HG03442 (cell line): Measurements from ENCODE around the gene FANCL.
A peak's percentile ranks its signal among the peaks of the same experiment; 100 is the strongest.
"Not testable (repeated sequence)": the region's sequence is repeated elsewhere in the genome, so short reads cannot be mapped to it uniquely, and the experiment has no call there.

Experiments
- ATAC-seq: cut with Tn5 transposase; IDR thresholded peaks from one replicate; pipeline ENCODE4 v1.9.1; 2021; ENCODE audit warnings: mild to moderate bottlenecking, moderate library complexity; ENCODE audit not compliant: unreplicated experiment

FANCL gene

GRCh38 chr2:58155160-58155778, 85.9 kb downstream of the FANCL start:
- no peak for ATAC-seq

GRCh38 chr2:58146707-58147106, 94.4 kb downstream of the FANCL start:
- ATAC-seq, result no peak

DNA sequence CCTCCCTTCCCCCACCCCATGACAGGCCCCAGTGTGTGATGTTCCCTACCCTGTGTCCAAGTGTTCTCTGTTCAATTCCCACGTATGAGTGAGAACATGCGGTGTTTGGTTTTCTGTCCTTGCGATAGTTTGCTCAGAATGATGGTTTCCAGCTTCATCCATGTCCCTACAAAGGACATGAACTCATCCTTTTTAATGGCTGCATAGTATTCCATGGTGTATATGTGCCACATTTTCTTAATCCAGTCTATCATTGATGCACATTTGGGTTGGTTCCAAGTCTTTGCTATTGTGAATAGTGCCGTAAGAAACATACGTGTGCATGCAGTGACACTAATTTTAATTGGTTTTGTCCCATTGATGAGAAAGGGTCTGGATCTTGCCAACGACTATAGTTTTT, 95.4 kb downstream of the FANCL start:
- ATAC-seq, result not testable (repeated sequence)

DNA sequence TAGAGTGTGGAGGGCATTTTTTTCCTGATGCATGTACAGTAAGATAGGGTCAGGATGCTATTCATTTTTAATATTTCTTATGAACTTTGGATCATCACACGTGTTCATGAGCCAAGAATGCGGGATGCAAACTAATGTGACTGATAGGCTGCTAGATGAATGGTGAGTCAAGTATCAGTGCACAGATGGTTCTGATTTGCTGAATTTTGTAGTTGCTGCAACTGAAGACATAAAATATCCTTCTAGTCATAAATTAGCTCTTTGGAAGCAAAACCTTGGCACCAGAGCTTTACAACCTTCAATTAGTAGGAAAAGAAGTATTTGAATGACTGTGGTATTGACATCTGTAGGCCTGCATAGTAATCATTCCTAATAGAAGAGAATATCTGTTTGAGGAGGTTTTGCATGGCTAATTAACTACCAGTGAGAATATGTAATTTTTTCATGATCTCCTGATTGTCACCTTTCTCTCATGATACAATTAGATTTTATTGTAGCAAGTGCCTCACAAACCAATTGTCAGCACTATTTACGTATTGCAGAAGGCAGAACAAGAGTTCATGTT, 100.5 kb downstream of the FANCL start:
- ATAC-seq, result no peak

- ATAC-seq, result no peak
Measured at GRCh38 chr2:58138396-58139030, 102.6 kb downstream of the FANCL start.

DNA sequence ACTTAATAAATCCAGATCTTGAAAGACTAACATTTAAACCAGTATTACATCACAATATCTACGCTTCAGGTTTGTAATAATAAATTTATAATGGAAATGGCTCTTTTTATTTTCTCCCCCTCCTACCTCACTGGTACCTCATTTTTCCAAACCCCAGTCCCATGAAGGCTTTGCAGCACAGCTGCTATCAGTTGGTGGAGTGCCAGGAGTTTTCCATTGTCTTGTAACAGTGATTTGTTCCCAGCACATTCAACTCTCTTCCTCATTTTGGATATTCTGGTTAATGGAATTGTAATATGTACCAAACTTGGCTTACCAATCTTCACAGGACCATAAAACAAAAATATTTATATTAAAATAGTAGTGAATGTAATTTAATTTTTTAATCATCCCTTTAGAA, 103.3 kb downstream of the FANCL start:
- no peak for ATAC-seq

DNA sequence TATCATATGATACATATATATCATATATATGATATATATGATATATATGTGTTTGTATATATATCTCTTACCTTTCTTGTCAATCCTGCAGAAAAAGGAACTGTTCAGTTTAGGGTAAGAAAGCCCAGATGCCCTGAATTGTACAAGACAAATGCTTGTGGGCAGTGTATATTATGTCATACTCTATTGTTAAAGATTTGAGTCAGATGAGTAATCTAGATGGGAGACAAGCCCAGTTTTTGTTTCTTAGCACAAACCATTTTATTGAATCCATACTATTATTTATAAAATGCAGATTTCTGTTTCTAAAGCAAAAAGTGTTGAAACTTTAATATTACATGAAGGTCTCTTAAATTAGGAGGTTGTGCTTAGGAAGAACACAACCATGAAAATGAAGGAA, 103.9 kb downstream of the FANCL start:
- ATAC-seq, result peak; percentile 68

GRCh38 chr2:58135861-58136260, 105.3 kb downstream of the FANCL start:
- ATAC-seq, result no peak

DNA sequence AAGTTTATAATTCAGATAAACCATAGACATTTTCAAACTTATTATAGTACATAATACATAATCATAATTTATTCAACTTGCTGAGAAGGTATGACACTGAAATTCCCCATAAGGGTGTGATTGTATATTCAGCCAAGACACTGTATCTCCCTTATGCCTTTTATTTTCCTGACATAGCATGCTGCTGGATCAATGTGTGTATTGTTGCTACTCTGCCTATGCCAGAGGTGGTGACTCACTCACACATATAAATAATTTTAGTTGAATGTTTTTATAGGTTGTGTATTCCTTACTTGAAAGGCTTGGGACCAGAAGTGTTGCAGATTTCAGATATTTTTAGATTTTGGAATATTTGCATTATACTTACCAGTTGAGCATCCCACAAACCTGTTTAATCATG, 107.7 kb downstream of the FANCL start:
- no peak for ATAC-seq

DNA sequence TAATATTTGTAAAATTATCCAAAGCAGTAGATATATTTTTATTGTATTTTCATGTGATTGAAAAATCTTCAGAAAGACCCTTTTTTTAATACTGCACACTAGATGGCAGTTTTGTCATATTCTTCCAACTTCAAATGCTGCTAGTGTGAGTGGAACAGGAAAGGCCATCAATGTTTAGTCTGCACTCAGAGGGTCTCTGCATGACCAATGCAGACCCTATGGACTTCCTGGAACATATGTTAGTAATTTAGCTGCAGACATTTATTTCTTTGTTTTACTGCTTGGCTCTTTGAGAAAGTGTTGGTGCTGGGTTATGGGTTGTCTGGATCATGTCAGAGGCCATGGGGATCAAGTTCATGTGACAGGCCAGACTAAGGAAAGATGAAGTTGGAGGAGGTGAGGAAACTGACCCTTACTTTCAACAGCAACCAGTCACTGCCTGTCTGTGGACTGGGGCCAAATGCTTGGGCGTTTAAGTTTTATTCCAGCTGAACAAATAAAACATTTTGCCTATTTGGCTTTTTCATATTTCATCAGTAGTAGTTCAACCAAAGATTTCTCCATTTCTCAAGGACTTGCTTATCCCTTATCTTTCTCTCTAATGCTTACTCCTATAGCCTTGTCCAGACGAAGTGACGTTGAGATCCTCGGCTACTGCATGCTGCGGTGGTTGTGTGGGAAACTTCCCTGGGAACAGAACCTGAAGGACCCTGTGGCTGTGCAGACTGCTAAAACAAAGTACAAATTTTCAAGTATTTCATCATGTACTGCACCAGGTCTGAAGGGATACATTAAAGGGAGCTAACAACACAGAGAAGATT, 109.7 kb downstream of the FANCL start:
- ATAC-seq, result no peak

DNA sequence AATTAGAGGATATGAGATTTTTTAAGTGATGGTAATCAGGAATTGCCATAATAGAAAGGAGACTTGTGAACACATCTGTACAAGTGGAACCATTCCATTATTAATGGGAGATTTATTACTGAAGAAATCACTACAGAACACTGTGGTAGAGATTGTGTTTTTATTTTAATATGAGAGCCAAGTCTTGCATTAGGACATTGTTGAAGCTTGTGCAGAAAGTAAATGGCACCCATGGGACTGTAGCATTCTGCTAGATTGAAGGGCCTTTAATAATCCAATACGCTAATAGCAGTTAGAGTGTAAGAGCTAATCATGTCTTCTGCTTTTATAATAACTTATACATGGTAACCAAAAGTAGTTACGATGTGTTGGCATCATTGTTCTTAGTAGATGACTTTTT, 110.9 kb downstream of the FANCL start:
- no peak for ATAC-seq

GRCh38 chr2:58127111-58127510, 114.0 kb downstream of the FANCL start:
- no peak for ATAC-seq

- no peak for ATAC-seq
Measured at GRCh38 chr2:58122540-58122939, 118.6 kb downstream of the FANCL start.

DNA sequence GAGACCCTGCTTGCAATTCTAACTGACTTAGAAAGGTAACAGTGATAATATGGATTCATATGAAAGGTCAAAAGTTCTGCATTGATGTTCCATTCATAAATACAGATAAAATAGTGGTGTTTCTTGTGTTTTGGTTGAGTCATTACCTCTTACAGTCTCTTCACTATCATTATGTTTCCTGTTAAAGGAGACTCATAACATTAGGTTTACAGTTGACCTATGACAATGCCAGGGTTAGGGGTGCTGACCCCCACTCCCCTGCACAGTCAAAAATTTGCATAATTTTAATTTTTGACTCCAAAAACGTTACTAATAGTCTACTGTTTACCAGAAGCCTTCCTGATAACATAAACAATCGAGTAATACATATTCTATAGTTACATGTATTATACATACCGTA, 119.1 kb downstream of the FANCL start:
- no peak for ATAC-seq

DNA sequence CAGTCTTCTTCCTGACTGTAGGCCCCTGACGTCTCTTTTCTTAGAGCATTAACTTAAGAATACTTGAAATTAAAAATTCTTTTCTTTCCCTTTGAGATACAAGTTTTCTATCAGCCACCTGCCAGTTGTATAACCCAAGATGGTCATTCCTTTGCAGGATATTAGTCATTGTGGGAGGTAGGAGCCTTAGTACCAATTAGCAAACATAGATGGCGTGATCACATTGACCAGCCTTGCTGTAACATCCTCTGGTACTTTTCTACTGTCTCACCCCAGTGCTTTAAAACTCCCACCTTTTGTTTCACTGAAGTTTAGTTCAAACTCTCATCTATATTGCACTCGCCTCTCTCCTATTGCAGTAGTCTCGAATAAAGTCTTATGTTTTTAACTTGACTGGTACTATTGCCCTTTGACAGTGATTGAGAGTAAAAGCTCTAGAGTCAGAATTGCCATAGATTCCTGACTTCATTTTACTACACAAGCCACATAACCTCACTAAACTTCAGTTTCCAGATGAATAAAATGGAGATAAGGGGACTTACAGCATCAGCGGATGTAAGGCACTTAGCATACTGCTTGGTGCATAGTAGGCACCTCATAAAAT, 120.4 kb downstream of the FANCL start:
- ATAC-seq, result peak; percentile 43

DNA sequence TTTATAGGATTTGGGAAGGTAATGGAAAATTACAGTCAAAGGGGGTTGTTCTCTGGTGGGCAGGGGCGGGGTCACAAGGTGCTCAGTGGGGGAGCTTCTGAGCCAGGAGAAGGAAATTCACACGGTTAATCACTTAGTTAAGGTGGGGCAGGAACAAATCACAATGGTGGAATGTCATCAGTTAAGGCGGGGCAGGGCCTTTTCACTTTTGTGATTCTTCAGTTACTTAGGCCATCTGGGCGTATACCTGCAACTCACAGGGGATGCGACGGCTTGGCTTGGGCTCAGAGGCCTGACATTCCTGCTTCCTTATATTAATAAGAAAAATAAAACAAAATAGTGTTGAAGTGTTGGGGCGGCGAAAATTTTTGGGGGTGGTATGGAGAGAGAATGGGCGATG, 127.6 kb downstream of the FANCL start:
- ATAC-seq, result not testable (repeated sequence)

DNA sequence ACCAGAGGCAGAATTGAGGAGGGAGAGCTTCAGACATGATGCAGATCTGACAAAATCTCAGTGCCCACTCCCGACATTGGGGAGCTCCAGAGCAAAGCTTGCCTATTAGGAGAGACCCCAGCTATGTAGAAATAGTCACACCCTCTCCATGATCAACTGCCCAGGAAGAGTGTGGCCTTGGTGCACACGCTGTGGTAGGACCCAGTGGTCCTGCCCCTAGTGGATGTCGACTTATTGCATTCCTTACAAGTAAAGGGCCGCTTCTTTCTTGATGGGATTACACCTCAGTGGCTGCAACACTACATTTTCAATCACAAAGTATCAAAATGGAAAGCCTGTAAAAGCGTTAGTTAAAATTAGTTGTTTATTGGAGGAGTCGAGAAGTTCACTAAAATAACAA, 130.4 kb downstream of the FANCL start:
- ATAC-seq, result no peak

- no peak for ATAC-seq
Measured at GRCh38 chr2:58109481-58109880, 131.6 kb downstream of the FANCL start.
